ENCODE data around the gene HSDL1. TPM values are rescaled to one million over a fixed set of nuclear protein-coding genes. Genes with fewer than 3 reads are reported as not detected.

HSDL1 gene
- polyA plus RNA-seq, 2 of the 4 experiments (the other 2 are of a cell fraction): 17.9 to 24.9 TPM

GRCh38 chr16:84137769-84138357 lies 7.1 kb downstream of the HSDL1 start:
- DNase-seq (ENCODE audit: low read depth in 1 of 2, low spot score in 1 of 2) (no peak), ATAC-seq (no peak), FAIRE-seq (no peak)
- H3K4me2 ChIP-seq: no peak overlapping the region
- POLR2A ChIA-PET: no interaction called here
- TF ChIP-seq NPAS2 (CRISPR knock-in tag; IDR thresholded peaks at IDR 0.05; ENCODE audit: borderline replicate concordance) (no peak), NFE2L2 (conservative IDR thresholded peaks at IDR 0.05; ENCODE audit: low read length) (no peak), JUN (IDR thresholded peaks at IDR 0.05) (no peak), SMC3 (IDR thresholded peaks at IDR 0.05) (no peak), HOXB13 (CRISPR knock-in tag; IDR thresholded peaks at IDR 0.05; ENCODE audit: low read depth) (no peak), ZSCAN20 (CRISPR knock-in tag; IDR thresholded peaks at IDR 0.05) (no peak), EHMT2 (IDR thresholded peaks at IDR 0.05; ENCODE audit: low read depth) (no peak), RAD21 (conservative IDR thresholded peaks at IDR 0.05 in 1 of 2, IDR thresholded peaks at IDR 0.05 in 1 of 2) (no peak), USF2 (IDR thresholded peaks at IDR 0.05) (no peak), CHD2 (IDR thresholded peaks at IDR 0.05; ENCODE audit: low read length, partially characterized antibody) (no peak), POLR2AphosphoS2 (conservative IDR thresholded peaks at IDR 0.05; ENCODE audit: low read length) (no peak)
- H3K9me3 ChIP-seq: no peaks in the 10 kb centered on the region
- 96% methylated on average over 7 of the region's 7 CpGs for WGBS (ENCODE audit: missing lambda C conversion rate)
- CTCF ChIA-PET: interaction anchor here (1.0 to 1.7 kb wide), 5 partner anchors 21 to 72 kb away, joined by 3 to 6 read pairs (median 4); partner anchors contain the start of genes MBTPS1 and TAF1C
- H3K4me1 ChIP-seq: no peaks in the 10 kb centered on the region
- H3K4me3 ChIP-seq: no peak overlapping the region
- no peak overlapping the region for H3K27ac ChIP-seq

GRCh38 chr16:84137287-84137686 lies 7.7 kb downstream of the HSDL1 start:
- POLR2A ChIA-PET: no interaction called here

More at GRCh38 chr16:84137287-84137686, 7.7 kb downstream of the HSDL1 start:
- CTCF ChIA-PET: interaction anchor here (1.0 to 1.7 kb wide), 4 partner anchors 21 to 72 kb away, joined by 4 to 6 read pairs (median 4); partner anchors contain the start of genes MBTPS1 and TAF1C
- DNase-seq (ENCODE audit: low read depth in 1 of 2, low spot score in 1 of 2) (no peak), FAIRE-seq (no peak), ATAC-seq (no peak)
- no peak overlapping the region for H3K4me3 ChIP-seq
- no peak overlapping the region for H3K4me2 ChIP-seq
- 88% methylated on average over 8 of the region's 8 CpGs for WGBS (ENCODE audit: missing lambda C conversion rate)
- H3K9me3 ChIP-seq: no peaks in the 10 kb centered on the region
- TF ChIP-seq CTCF (IDR thresholded peaks at IDR 0.05) (no peak), GATA3 (IDR thresholded peaks at IDR 0.05; ENCODE audit: borderline replicate concordance) (no peak), ESRRA (IDR thresholded peaks at IDR 0.05; ENCODE audit: borderline replicate concordance, low read length) (no peak), ELK1 (IDR thresholded peaks at IDR 0.05; ENCODE audit: low read depth, low read length) (no peak), ZC3H11A (IDR thresholded peaks at IDR 0.05) (no peak), CHD4 (IDR thresholded peaks at IDR 0.05; ENCODE audit: borderline replicate concordance) (no peak), BHLHE40 (IDR thresholded peaks at IDR 0.05; ENCODE audit: low read depth, low read length) (no peak)
- no peak overlapping the region for H3K27ac ChIP-seq
- no peaks in the 10 kb centered on the region for H3K4me1 ChIP-seq
